Stimulated activated CD4-positive, alpha-beta T cell treated with anti-CD3 and anti-CD28 coated beads, Interleukin-2, amount 100 ng/mL, for 4 hours (primary cell): ENCODE data around the gene ZNF200.
"Not testable (repeated sequence)": the region's sequence is repeated elsewhere in the genome, so short reads cannot be mapped to it uniquely, and the experiment has no call there.

Experiments
- DNase-seq: peaks from one replicate; pipeline ENCODE4 v3.0.0-alpha.2; 2020; ENCODE audit warnings: low read depth

The ZNF200 gene, protein sequence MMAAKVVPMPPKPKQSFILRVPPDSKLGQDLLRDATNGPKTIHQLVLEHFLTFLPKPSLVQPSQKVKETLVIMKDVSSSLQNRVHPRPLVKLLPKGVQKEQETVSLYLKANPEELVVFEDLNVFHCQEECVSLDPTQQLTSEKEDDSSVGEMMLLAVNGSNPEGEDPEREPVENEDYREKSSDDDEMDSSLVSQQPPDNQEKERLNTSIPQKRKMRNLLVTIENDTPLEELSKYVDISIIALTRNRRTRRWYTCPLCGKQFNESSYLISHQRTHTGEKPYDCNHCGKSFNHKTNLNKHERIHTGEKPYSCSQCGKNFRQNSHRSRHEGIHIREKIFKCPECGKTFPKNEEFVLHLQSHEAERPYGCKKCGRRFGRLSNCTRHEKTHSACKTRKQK

DNA sequence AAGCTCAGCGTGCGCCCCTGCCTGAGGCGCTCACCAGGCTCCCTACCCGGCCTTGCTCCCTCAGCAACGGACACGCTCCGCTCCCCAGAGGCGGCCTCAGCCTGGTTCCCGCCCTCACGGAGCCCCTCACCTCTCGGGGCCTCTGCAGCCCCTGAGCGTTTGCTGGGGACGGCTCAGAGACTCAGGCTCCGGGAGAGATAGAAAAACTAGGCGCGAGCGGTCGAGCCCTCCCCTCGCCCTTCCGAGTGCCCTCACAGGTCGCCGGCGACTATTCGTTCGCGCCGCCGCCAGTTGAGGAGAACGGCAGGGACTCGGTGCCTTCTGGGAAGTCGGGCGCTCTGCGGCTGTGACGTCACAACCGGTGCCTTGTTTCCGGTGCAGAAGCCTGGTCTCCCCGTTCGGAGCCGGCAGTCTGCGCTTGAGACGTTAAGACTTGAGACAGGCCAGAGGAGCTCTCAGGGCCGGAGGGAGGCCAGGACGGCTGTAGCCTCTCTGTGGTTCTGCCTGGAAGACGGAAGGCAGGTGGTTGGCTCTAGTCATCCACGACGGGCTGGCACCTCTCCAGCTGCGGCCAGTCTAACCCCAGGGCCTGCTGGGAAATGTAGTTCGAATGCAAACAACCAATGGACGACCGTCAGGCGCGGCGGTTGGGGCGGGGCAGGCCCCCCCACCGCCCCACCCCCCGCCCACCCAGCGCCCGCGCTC lies at the start of gene ZNF200:
Gene ZNF200 (minus strand): TSS at position 302 of the 705 bp plus-strand sequence. CDS start 1,403 bp downstream, outside the sequence.
- DNase-seq = peak; percentile 90

DNA sequence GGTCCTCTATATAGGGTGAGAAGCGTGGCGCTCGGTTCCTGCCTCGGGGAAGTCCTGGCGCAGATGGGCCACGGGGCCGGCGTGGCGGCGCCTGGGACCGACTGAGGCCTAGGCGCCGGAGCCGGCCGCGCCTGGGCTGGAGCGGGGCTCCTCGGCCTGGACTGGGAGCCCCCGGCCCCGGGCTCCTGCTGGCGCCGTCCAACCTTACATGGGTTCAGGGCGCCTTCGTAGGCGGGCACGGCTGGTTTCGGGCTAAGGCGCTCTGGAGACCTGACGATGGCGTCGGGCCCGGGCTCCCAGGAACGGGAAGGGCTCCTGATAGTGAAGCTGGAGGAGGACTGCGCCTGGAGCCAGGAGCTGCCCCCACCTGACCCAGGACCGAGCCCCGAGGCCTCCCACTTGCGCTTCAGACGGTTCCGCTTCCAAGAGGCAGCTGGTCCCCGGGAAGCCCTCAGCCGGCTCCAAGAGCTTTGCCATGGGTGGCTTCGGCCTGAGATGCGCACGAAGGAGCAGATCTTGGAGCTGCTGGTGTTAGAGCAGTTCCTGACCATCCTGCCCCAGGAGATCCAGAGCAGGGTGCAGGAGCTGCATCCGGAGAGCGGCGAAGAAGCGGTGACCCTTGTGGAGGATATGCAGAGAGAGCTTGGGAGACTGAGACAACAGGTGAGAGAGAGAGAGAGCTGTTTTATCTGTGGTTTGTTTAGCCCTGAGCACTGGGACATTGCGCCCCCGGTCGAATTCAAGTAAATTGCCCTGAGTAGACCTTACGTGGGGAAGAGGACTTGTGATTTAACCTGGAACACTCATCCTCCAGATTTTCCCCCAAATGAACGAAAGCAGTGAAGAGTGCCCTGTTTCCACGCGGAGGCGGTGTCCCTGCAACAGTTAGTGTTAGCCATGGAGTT lies 48.8 kb upstream of the ZNF200 start:
- DNase-seq = no peak

DNA sequence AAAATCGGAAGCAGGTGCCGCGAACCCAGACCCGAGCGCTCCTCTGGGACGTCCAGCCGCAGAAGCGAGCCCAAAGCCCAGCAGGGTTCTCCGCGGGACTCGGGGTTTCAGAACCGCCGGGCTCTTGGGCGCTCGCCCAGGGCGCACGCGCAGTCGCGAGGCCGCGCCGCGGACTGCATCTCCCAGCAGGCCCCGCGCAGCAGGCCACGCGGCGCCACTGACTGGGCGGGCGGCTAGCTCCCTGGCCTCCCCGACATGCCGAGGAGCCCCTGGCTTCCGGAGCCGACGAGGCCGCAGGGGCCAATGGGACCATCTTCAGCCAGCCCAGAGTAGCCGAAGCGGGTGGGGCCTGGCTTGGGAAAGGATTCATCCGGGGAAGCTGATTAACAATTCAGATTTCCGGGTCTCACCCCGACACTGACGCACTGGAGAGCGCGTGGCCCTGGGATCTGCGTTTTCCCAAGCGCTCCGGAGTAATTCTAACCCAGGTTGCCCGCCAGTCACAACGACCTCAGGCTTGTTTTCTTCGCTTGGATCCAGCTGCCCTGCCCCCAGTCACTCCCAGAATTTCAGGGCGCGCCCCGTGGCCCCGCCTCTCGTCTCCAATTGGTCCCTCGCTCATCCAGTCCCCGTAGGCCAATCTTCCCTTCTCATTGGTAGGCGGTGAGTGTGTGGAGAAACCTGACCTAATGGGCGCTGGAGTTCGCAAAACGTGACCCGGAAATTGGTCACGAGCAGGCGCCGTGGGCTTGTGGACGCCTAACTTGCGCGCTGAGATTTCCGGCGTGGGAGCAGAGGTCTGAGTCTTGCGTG lies 48.0 kb upstream of the ZNF200 start, which contains the start of gene ZNF263:
Gene ZNF263 (plus strand): TSS at position 762 of the 813 bp plus-strand sequence. CDS start 328 bp downstream, outside the sequence.
- DNase-seq = peak; percentile 91

DNA sequence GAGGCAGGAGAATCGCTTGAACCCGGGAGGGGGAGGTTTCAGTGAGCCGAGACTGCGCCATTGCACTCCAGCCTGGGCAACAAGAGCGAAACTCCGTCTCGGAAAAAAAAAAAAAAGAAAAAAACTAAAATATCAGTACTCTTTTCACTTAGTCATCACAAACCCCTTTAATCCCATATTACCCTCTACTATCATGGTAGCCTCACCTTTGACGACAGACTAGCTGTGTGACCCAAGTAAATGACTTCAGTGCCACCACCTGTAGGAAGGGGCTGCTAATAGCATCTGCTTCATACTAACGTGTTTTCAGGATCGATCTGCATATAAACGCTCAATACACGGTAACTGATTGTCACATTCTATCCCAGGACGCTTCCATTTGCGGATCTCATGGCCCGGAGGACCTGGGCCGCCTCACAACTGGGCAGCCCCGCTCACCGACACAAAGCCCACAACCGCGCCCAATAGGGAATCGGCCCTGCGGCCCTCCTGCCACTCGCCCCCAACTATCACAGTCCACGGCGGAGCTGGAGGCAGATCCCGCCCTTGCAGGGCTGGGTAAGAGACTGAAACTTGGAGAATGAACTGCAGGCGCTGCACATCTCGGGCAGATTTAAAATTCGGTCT lies 47.3 kb upstream of the ZNF200 start:
- no peak for DNase-seq

DNA sequence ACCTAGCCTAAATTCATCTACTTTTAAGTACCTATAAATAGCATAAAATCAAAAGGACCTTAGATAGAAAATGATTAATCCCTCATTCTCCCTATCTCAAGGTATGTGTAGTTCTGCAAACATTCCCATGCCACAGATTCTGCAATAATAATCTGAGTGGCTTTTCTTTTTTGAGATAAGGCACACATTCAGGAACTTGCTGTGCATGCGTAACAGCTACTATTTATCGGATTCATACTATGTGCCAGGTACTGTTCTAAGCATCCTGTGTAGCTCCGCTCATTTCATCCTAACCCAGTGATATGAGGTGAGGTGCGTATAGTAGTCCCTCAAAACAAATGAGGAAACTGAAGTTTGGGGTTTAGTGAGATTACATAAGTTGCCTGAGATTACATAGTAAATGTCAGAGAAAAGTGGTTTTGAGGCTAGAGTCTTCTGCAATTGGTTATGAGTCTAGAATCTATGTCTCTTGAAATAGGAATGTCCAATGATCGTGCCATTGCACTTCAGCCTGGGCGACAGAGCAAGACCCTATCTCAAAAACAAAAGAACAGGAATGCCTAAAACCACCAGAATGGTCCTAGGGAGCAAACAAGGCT lies 46.4 kb upstream of the ZNF200 start:
- no peak for DNase-seq

DNA sequence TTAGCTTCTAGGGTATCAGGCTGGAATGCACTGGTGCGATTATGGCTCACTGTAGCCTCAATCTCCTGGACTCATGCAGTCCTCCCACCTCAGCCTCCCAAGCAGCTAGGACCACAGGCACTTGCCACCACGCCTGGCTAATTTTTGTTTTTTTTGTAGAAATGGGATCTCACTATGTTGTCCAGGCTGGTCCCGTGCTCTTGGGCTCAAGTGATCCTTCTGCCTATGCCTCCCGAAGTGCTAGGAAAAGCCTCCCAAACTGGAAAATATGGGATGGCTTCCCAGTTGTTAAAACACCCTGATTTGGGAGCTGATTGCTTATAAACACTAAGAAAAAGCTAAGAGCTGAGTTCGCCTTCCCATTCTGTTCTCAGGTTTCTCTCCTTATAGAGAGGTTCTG lies 41.7 kb upstream of the ZNF200 start:
- no peak for DNase-seq

DNA sequence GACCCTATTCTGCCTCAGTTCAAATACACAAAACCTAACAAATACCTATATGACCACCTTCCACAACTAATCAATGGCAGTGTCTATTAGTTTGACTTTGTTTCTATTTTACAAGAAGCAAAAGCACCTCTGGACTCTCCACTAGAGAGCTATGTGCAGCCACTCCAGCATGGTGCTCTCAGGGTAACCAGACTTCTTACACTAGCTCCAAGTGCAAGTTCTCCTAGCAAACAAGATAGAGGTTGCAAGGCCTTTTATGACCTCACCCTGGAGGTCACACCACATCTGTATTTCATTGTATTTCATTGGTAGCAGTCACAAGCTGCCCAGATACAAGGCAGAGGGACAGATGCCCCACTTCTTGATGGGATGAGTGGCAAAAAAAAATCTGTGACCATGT lies 40.0 kb upstream of the ZNF200 start:
- no peak for DNase-seq

DNA sequence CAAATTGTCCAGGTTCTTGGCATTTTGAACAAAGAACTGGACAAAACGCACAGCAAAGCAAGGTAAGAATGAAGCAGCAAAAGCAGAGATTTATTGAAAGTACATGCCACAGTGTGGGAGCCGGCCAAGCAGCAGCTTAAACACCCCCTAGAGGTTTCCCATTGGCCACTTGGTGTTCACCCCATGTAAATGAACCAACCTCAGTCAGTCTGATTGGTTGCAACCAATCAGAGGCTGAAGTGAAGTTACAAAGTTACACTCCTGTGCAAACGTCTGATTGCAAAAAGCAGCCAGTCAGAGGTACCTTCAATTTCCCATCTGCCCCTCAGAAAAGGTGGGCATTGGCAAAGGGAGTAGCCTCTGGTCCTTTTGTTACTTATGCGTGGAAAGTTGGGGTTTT lies 39.5 kb upstream of the ZNF200 start:
- no peak for DNase-seq

DNA sequence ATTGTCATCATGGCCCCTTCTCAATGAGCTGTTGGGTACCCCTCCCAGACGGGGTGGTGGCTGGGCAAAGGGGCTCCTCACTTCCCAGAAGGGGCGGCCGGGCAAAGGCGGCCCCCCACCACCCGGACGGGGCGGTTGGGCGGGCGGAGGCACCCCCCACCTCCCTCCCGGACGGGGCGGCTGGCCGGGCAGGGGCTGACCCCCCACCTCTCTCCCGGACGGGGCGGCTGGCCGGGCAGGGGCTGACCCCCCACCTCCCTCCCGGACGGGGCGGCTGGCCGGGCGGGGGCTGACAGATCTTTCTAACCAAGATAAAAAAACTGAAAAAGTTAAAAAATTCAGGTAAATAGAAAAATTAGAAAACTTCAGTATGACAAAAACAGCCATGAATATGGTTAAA lies 36.3 kb upstream of the ZNF200 start:
- DNase-seq = not testable (repeated sequence)

DNA sequence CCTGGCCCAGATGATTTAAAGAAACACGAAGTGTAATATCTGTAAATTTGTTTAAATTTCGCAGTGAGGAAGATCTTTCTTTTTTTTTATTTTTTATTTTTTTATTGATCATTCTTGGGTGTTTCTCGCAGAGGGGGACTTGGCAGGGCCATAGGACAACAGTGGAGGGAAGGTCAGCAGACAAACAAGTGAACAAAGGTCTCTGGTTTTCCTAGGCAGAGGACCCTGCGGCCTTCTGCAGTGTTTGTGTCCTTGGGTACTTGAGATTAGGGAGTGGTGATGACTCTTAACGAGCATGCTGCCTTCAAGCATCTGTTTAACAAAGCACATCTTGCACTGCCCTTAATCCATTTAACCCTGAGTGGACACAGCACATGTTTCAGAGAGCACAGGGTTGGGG lies 35.8 kb upstream of the ZNF200 start:
- DNase-seq = not testable (repeated sequence)

DNA sequence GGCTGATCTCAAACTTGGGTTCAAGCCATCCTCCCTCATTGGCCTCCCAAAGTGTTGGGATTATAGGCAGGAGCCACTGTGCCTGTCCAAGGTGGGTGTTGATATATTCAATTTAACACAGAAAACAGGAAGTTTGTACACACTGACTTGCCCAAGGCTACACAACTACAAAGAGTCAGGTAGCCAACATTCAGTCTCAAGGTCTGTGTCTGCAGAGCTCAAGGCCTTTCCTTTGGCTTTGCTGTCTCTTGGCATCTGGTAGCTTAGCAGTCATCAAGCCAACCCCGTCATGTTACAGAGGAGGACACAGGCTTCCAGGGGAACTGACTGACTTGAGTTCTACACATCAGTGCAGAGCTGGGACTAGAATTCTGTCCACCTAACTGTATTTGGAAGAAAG lies 33.3 kb upstream of the ZNF200 start:
- DNase-seq = no peak

DNA sequence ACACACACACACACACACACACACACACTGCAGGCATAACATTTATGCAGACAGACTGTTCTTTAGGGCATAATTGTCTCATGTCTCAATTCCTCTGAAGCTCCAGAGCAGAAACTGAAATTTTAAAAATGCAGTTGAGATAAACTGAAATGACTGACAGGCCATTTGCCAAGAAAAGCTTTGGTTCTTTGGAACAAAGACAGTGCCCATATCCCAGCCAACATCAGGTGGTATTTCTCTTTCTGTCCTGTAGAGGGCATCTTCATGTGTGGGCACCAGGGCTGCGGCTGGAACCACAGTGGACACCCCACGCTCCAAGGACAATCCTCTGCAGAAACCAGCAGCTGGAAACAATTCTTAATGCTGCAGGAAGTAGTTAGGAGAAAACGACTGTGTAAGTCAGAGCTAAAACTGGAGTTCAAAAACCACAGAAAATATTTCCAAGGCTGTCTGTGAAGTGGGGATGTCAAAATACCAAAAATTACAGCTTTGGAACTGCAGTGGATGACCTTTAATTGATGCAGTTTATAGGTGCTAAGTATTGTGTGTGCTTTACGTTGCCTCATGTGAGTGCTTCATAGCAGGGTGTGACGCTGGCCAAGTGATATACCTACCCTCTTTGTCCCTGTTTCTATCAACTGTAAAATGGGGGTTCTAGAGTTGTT lies 32.0 kb upstream of the ZNF200 start:
- no peak for DNase-seq

DNA sequence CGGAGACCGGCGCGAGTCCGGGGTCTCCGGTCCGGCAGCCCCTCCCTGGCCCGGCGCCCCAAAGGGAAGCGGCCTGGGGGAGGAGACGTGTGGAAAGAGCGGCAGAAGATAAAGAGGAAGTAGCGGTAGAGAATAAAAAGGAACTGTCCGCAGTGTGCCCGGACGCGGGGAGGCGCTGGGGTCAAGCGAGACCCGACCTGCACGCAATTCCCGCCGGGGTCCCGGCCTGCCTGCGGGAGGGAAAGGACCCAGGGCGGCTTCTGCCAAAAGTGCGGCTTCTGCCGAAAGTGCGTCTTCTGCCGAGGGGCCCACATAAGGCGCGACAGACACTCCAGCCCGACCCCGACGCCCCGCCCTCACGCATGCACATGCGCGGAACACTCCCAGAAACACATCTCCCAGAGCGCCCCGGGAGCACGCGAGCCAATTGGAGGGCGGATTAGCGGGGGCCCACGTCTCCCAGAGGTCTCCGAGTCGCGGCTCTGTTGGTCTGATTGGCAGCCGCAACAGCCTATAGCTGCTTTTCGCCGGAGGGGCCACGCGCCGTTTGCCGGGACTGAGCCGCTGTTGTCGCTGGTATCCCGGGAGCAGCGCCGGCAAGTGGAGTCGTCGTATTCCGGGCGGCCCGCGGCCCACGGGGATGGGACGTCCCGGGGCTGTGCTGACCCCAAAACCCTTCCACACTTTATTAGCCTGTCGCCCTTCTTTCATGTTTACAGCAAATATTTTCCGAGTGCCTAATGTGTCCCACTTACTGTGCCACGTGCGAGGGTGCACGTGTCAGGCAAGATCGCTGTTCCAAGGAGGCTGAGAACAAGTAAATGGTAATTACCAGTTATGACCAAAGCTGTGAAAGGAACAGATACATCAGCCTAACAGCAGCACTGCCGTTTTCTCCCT lies 29.4 kb upstream of the ZNF200 start:
- DNase-seq = peak; percentile 98

DNA sequence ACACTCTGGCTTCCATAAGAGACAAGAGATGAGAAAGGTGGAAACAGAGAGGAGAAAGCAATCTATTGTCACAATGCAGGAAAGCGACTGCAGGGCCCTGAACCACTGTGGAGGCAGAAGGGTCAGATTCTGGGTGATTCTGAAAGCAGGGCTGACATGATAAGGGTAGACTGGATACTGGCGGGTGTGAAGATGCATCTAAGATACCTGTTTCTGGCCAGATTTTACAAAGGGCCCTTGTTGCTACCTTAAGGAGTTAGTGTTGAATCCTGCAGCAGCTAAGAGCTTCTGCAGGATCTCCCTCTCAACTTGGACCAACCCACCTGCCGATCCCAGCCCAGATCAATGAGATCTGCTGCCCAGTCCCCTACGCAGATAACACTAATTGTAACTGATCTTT lies 27.6 kb upstream of the ZNF200 start:
- DNase-seq = no peak

DNA sequence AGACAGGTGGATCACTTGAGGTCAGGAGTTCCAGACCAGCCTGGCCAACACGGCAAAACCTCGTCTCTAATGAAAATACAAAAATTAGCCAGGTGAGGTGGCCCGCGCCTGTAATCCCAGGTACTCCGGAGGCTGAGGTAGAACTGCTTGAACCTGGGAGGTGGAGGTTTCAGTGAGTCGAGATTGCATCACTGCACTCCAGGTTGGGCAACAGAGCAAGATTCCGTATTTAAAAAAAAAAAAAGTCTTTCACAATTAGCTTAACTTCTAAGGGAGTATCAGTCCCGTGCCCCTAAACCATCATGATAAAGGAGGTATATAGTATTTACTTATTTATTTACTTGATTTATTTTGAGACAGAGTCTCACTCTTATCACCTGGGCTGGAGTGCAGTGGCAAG lies 24.9 kb upstream of the ZNF200 start:
- no peak for DNase-seq

DNA sequence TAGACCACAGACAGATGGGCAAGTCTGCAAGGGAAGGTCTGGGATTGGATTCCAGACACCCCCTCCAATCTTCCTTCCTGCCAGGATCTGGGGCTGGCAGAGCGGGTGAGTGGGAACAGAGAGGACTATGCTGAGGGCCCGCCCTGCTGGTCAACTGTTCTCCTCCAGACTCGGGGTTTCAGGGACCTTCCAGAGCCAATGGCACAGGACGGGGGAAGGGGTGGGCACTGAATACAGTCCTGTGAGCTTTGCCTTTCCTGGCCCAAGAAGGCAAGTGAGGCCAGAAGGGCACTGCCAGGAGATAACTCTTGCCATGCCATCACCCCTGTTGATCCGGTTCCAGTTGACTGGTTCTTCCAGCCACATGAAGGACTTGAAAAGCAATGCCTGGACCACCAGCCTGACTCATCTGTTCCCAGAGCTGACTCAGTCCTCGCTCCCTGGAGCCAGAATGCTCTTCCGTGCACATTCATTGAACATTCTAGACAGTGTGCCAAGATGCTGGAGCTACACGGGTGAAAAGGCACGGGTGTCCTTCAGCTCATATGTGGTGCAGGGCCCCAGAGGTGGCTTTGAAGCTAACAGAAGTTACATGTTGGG lies 22.0 kb upstream of the ZNF200 start:
- DNase-seq = no peak

DNA sequence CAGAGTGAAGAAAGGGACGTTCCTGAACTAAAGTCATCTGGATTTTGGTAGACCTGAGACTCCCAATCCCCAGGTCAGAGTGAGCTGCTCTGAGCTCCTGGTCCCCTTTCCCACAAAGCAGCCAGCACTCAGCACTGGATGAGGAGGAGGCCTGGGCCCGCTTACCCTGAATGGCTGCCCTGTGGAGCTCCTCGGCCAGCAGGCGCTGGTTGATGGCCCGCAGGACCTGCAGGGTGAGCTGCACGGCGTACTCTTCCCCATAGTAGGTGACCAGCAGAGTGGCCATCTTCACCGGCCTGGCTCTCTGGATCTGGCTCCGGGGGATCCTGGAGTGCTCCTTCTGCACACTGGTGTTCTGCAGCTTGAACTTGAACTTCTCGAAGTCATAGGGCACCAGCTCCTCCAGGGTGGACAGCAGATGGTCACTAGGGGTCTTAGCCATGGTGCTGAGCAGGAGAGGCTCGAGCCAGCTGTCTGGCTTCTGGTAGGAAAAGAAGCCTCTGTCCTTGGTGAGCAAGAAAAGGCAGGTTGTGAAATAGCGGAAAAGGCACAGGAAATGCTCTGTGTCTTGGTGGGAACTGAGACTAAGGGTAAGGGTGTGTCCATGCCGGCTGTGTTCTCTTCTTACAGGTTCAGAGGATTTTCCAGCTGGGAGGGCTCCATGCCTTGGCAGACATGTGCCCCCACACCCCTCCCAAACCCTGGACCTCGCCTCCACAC lies 21.3 kb upstream of the ZNF200 start, which contains the start of gene MEFV:
Gene MEFV (minus strand): TSS at position 488 of the 720 bp plus-strand sequence. CDS start 46 bp downstream, at position 442.
- DNase-seq = no peak

DNA sequence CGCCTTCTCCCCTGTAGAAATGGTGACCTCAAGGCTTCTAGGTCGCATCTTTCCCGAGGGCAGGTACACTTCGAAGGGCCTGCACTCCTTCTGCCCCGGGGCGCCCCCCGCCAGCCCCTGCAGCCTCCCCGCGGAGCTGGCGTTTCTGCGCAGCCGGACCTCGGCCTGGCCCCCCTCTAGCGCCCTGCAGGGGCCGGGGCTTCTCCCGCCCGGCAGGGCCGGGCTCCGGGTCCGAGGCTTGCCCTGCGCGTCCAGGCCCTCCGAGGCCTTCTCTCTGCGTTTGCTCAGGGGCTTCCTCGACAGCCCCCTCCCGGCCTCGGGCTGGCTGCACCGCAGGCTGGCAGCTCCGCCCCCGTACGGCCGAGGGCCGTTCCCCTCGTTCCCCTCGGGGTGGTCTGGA lies 19.4 kb upstream of the ZNF200 start:
- DNase-seq = no peak
